HG02943 (cell line): Measurements from ENCODE around the gene LTBP3.
"Not testable (repeated sequence)": the region's sequence is repeated elsewhere in the genome, so short reads cannot be mapped to it uniquely, and the experiment has no call there.

Source experiments
- ATAC-seq: cut with Tn5 transposase; IDR thresholded peaks from one replicate; pipeline ENCODE4 v1.9.1; 2021; ENCODE audit warnings: mild to moderate bottlenecking, low read depth, moderate library complexity; ENCODE audit not compliant: unreplicated experiment

The LTBP3 gene

DNA sequence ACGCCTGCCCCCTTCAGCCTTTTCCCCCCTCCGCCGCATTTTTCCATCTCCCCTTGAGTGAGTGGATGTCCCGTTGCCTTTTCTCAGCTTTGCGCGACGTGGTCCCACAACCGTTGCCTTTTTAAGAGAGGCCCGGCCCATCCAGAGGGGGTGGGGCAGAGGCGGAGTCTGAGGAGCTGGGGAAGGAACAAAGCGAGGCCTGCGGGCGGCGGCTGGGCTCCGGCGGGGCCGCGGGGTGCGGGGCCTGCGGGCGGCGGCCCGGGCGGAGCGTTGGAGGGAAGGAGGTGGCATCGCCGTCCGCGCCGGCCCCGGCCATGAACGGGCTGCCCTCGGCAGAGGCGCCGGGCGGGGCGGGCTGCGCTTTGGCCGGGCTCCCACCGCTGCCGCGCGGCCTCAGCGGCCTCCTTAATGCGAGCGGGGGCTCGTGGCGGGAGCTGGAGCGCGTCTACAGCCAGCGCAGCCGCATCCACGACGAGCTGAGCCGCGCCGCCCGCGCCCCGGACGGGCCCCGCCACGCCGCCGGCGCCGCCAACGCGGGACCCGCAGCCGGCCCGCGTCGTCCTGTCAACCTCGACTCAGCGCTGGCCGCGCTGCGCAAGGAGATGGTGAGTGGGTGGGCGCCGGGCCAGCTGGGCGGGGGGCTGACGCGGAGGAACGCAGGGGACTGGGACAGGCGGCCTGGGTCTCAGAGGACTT, 14.3 kb upstream of the LTBP3 start, which contains the start of gene FAM89B:
FAM89B (plus strand) TSS at position 183 of the 696 bp plus-strand sequence; CDS start at position 315, 132 bp downstream.
- ATAC-seq, result no peak

DNA sequence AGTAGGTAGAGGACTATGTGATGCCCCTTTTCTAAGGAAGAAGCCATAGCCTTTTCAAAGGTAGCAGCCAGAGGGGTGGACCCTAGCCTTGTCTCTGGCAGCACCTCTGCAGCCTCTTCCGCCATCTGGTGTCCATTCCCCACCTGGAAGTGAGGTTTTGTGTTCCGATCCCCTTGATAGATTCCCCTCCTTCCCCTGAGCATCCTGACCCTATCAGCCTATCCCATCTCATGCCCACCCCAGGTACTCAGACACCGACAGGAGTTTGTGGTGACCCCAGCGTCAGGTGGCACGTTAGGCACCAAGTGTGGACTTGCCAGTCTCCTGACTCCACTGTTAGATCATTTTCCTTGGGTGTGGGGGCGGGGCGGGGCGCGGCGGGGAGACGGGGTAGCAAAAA, 13.8 kb upstream of the LTBP3 start:
- no peak for ATAC-seq

DNA sequence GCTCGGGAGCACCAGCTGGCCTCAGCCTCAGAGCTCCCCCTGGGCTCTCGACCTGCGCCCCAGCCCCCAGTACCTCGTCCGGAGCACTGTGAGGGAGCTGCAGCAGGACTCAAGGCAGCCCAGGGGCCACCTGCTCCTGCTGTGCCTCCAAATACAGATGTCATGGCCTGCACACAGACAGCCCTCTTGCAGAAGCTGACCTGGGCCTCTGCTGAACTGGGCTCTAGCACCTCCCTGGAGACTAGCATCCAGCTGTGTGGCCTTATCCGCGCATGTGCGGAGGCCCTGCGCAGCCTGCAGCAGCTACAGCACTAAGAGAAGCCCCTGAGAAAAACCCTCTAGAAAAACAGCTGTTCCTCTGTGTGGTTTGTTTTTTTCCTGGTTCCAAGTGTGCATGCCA, 13.3 kb upstream of the LTBP3 start:
- ATAC-seq, result no peak

GRCh38 chr11:65569973-65570918, 12.1 kb upstream of the LTBP3 start, which contains the start of gene ZNRD2:
ZNRD2 (plus strand) TSS chr11:65570477; CDS start chr11:65570492, 15 bp downstream.
- peak; percentile 54 for ATAC-seq

GRCh38 chr11:65569164-65569972, 11.2 kb upstream of the LTBP3 start:
- ATAC-seq, result no peak

GRCh38 chr11:65565624-65566453, 7.7 kb upstream of the LTBP3 start:
- no peak for ATAC-seq

- ATAC-seq, result not testable (repeated sequence)
Measured at GRCh38 chr11:65564879-65565559, 6.9 kb upstream of the LTBP3 start.

DNA sequence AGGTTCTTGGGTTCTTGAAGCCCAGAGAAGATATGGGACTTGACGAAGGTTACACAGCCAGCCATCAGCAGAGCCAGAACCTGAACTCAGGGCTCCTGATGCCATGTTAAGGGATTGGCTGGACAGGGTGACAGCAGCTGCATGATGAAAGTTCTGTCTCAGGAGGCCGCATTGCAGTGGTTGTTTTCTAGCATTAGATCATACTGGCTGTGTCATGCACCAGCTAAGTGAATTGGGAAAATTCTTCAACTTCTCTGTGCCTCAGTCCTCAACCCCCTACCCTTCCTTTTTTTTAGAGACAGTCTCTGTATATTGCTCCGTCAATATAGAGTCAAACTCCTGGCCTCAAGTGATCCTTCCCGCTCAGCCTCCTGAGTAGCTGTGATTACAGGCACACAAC, 5.4 kb upstream of the LTBP3 start:
- ATAC-seq, result no peak

- ATAC-seq, result no peak
Measured at GRCh38 chr11:65562788-65563187, 4.6 kb upstream of the LTBP3 start.

GRCh38 chr11:65562020-65562419, 3.9 kb upstream of the LTBP3 start:
- no peak for ATAC-seq

DNA sequence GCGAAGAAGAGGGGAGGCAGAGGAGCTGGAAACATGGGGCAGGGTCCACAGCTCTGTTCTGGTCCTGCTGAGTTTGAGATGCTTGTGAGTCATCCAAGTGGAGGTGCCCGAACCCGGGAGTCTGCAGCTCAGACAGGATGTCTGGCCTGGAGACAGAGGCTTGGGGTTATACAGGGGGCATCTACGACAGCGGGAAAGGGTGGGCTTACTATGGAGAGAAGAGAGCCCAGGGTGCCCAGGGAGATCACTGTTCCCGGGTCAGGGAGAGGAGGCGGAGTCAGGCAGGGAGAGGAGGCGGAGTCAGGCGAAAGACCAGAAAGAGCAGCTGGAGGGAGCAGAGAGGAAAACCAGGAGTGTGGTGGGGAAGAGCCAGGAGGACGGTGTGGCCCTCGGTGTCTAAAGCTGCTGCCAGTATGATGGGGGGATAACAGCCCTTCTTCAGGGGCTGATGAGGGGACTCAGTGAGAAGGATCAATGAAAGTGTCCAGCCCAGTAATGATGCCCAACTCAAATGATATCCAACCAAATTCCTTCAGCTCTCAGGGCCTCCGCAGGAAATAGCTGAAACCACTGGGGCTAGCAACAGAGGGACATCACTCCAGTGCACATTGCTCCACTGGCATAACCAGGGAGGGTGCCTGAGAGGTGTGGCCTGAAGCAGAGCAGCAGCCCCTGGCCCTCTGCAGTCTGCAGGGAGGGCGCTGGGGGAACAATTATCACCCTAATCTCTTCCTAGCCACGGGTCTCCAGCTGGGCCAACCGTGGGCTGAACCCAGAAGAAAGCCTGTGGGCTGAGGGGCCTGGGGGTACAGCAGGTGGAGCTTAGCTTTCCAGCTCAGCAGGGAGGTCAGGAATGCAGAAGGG, 2.6 kb upstream of the LTBP3 start:
- no peak for ATAC-seq

- ATAC-seq, result no peak
Measured at GRCh38 chr11:65559951-65560537, 1.9 kb upstream of the LTBP3 start.

DNA sequence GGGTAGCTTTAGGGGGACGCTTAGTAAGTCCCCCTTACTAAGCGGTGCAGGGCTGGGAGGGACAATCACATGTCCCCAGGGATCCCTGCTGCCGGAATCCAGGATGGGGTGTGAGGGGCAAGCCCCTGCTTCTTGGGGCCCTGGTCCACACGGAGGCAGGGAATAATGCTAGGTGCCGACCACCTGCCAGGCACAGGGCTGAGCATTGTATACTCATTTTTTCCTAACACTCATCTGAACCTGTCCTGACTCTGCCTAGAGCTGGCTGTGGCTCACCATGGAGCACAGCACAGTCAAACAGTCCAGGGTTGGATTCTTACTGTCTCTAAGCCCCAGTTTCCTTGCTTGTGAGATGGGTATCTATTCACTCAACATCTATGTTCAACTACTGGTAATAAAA, 1.4 kb upstream of the LTBP3 start:
- ATAC-seq, result no peak

GRCh38 chr11:65558930-65559509, 861 bp upstream of the LTBP3 start:
- ATAC-seq, result no peak

DNA sequence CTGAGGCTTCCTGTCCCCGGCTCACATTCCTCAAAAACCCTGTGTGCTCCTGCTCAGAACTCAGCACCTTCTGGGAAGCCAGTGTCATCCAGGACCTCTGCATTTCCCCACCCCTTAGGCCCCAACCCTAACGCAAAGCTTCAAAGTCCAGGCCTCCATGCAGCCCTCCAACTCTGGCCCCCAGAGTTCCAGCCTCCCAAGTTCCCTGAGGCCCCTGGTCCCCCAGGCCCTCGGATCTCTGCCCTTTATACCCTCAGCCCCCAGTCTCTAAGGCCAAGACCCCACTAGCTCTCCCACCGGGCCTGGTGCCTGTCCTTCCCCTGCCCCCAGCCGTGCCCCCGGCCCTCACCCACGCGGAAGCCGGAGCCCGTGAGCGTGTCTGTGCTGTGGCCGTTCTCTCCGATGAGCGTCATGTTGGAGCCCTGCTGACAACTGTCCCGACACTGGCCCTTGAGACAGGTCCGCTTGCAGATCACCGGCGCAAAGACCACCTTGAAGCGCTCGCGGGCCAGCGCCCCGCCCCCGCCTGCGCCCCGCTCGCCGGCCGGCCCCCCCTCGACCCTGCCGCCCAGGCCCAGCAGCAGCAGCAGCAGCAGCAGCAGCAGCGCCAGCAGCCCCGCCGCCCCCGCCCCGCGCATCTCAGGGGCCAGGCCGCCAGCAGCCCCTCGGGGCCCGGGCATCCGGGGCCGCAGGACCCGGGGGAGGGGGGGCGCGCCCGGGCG, 718 bp downstream of the LTBP3 start:
- ATAC-seq, result no peak

DNA sequence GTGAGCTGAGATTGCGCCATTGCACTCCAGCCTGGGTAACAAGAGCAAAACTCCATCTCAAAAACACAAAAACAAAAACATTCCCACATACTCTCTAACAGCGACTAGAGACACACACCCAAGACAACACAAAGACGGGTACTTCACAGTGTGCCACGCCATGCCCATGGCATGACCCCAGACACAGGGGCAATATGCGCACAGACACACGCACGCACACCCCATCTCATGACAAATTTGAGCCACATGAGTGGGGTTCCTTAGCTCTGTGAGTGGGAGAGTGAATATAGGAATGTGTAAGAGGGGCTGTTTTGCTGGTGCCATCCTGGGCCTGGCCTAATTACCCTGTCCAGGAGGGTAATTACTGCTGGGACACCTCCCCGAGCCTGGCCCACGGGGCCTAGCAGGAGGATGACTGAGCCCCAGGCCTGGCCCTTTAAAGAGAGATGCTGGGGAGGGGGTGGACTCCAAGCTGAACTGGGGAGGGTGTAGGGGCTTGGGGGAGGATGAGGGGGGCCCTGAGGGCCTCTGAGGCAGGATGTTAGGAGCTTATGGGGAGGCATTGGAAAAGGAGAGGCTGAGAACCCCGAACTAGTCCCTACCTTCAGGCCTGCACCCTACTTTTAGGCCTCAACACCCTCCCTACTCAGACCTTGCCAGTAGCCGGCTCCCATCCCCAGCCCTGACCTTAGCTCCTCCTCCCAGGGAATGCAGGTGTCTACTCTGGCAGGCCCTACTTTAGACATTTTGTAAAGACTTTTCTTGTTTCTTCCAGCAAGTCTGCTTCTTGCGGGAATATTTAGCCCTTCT, 1.5 kb downstream of the LTBP3 start:
- no peak for ATAC-seq
